H1 (cell line): Measurements from ENCODE around the gene ARHGAP5. TPM values are rescaled to one million over a fixed set of nuclear protein-coding genes. Genes with fewer than 3 reads are reported as not detected.

Experiments used
- BACH1 ChIP-seq: IDR thresholded peaks from 2 replicates; pipeline ENCODE4 v1.6.1; 2012; ENCODE audit warnings: low read length, improper control_type of control experiment
- CHD7 ChIP-seq: fragments of 300-600 bp; sonication (generic); IDR thresholded peaks from 2 replicates; pipeline ENCODE4 v1.7.1; 2012; ENCODE audit warnings: low read length, moderate library complexity, mild to moderate bottlenecking, inconsistent platforms; ENCODE audit not compliant: insufficient replicate concordance
- EZH2 ChIP-seq: fragments of 200-600 bp; sonication (generic); IDR thresholded peaks from 2 replicates; pipeline ENCODE4 v1.7.1; 2012; ENCODE audit warnings: low read depth, mild to moderate bottlenecking, moderate library complexity, low read length, inconsistent platforms; ENCODE audit not compliant: severe bottlenecking
- HDAC2 ChIP-seq, 2 experiments: fragments of 300-600 bp in 1 of 2; sonication (generic) in 1 of 2; IDR thresholded peaks; 2 replicates each; pipeline ENCODE4 v1.6.1; 2011 to 2012; ENCODE audit warnings: low read depth in 2 of 2, low read length in 2 of 2, mild to moderate bottlenecking in 2 of 2, moderate library complexity in 2 of 2, borderline replicate concordance in 1 of 2, inconsistent platforms in 1 of 2
- KDM1A ChIP-seq: fragments of 200-600, 300-600 bp; sonication (generic); IDR thresholded peaks from 2 replicates; pipeline ENCODE4 v1.7.1; 2016; ENCODE audit warnings: mild to moderate bottlenecking, low read length, borderline replicate concordance
- KDM4A ChIP-seq: IDR thresholded peaks from one replicate; pipeline ENCODE4 v1.7.1; 2012; ENCODE audit warnings: low read depth, mild to moderate bottlenecking, moderate library complexity, low read length, inconsistent platforms; ENCODE audit not compliant: severe bottlenecking
- SAP30 ChIP-seq: fragments of 300-600 bp; sonication (generic); IDR thresholded peaks from 2 replicates; pipeline ENCODE4 v1.7.1; 2012; ENCODE audit warnings: low read length, moderate library complexity, mild to moderate bottlenecking, inconsistent platforms; ENCODE audit not compliant: insufficient read depth, insufficient replicate concordance
- YY1 ChIP-seq: IDR thresholded peaks from 2 replicates; pipeline ENCODE4 v1.6.1; 2011; ENCODE audit warnings: low read depth, mild to moderate bottlenecking, low read length
- polyA plus RNA-seq, 7 experiments: library from polyadenylated mRNA; depleted of rRNA in 3 of 7; stranded (reverse) in 5 of 7; unstranded in 2 of 7; fragments of >200 nt in 5 of 7; fragments of 200-250 nt in 2 of 7; gene quantifications; 1 replicate in 5 of 7; 2 replicates in 1 of 7; 4 replicates in 1 of 7; pipeline versions ENCODE4 v1.2.1 to v1.2.3, GENCODE V29; 2011 to 2013; ENCODE audit warnings: missing spikeins in 2 of 7, mixed read lengths in 2 of 7
- total RNA-seq: library from RNA; stranded (reverse); fragmentation: NEBNext Ultra II Directional; extraction: Animal tissue kit (Norgen Biotek cat#: 25700); gene quantifications from 2 replicates; pipeline ENCODE4 v1.2.1, GENCODE V29; 2021

The ARHGAP5 gene
- total and polyA plus RNA-seq, 2 of the 8 experiments (the other 6 are each of a cell fraction or from before 2014, with no cell fraction given): 7.8 to 77.3 TPM

GRCh38 chr14:32054536-32054935 is 22.6 kb upstream of the ARHGAP5 start (continued):
- no peak for TF ChIP-seq CHD7
- no peak for TF ChIP-seq KDM4A
- no peak for TF ChIP-seq KDM1A
- no peak for TF ChIP-seq HDAC2 (IDR thresholded peaks at IDR 0.05; ENCODE audit: borderline replicate concordance in 1 of 2, low read depth in 2 of 2, low read length in 2 of 2)
- TF ChIP-seq EZH2: no peak
- TF ChIP-seq YY1: no peak
- no peak for TF ChIP-seq SAP30
- TF ChIP-seq BACH1: no peak
